Tibial artery (tissue), 4 donors: Measurements from ENCODE around the gene HPX.

Source experiments
- DNase-seq, 2 donors: peaks; one replicate each; pipeline ENCODE4 v3.0.0-alpha.2; 2019
- H3K27ac ChIP-seq, 2 donors: fragments of 200-600 bp; sonication (generic) in 1 of 2; 1 replicate in 1 of 2; 2 replicates in 1 of 2; pipeline ENCODE4 v1.5.1; 2018 to 2019; ENCODE audit warnings: mild to moderate bottlenecking in 1 of 2
- H3K27me3 ChIP-seq, 2 donors: fragments of 200-600 bp; sonication (generic) in 1 of 2; one replicate each; pipeline versions ENCODE4 v1.5.1 to v1.6.0; 2016 to 2019
- H3K36me3 ChIP-seq, 3 donors: fragments of 200-600 bp; sonication (generic) in 2 of 3; one replicate each; pipeline ENCODE4 v1.5.1; 2016 to 2019; ENCODE audit warnings: mild to moderate bottlenecking in 2 of 3
- H3K4me1 ChIP-seq, 4 donors: fragments of 200-600 bp; sonication (generic) in 2 of 4; 1 replicate in 3 of 4; 2 replicates in 1 of 4; pipeline ENCODE4 v1.5.1; 2016 to 2019
- H3K4me3 ChIP-seq, 2 donors: fragments of 200-600 bp; sonication (generic) in 1 of 2; 1 replicate in 1 of 2; 2 replicates in 1 of 2; pipeline ENCODE4 v1.5.1; 2018 to 2019; ENCODE audit warnings: mild to moderate bottlenecking in 2 of 2
- H3K9me3 ChIP-seq, 3 donors: fragments of 200-600 bp; sonication (generic) in 1 of 3; one replicate each; pipeline ENCODE4 v1.5.1; 2016 to 2019
- intact Hi-C: fragments of 100-400 bp; cut with DNase I; formaldehyde crosslinking; loops from one replicate; pipeline ENCODE4 v1.15.0; 2023; ENCODE audit warnings: low total_unique reads
- TF ChIP-seq, protein P1 (sequence below), 2 experiments: fragments of 200-600 bp in 1 of 2; fragments of 450-650 bp in 1 of 2; IDR thresholded peaks; one replicate each; pipeline ENCODE4 v1.5.1; 2017 to 2019; ENCODE audit warnings: antibody characterized with exemption in 2 of 2, mild to moderate bottlenecking in 1 of 2, moderate library complexity in 1 of 2

The HPX gene

DNA sequence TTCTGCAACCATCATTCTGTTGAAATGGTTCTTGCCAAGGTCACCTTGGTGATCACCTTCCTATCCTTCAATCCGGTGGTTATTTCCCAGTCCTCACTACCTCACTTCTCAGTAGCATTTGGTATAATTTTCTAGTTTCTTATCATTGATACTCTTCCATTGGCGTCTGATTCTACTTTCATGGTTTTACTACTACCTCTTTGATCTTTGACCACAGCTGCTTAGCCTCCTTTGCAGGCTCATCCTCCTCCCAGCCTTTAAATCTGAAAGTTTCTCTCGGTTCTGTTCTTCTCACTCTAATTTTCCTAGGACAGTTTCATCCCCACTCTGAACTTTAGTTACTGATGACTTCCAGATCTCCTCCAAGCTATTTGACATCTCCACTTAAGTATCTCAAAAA lies 45.5 kb upstream of the HPX start:
- no peak overlapping the region for H3K4me3 ChIP-seq
- TF ChIP-seq, protein P1, sequence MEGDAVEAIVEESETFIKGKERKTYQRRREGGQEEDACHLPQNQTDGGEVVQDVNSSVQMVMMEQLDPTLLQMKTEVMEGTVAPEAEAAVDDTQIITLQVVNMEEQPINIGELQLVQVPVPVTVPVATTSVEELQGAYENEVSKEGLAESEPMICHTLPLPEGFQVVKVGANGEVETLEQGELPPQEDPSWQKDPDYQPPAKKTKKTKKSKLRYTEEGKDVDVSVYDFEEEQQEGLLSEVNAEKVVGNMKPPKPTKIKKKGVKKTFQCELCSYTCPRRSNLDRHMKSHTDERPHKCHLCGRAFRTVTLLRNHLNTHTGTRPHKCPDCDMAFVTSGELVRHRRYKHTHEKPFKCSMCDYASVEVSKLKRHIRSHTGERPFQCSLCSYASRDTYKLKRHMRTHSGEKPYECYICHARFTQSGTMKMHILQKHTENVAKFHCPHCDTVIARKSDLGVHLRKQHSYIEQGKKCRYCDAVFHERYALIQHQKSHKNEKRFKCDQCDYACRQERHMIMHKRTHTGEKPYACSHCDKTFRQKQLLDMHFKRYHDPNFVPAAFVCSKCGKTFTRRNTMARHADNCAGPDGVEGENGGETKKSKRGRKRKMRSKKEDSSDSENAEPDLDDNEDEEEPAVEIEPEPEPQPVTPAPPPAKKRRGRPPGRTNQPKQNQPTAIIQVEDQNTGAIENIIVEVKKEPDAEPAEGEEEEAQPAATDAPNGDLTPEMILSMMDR (IDR thresholded peaks at IDR 0.05), result no peak
- intact Hi-C loops, result no loop called here
- H3K27me3 ChIP-seq, result no peaks in the 10 kb centered on the region
- peaks cover 0 to 19% (median 12%) of the 10 kb centered on the region in 4 donors for H3K4me1 ChIP-seq
- no peaks in the 10 kb centered on the region for H3K9me3 ChIP-seq
- H3K27ac ChIP-seq, result no peak overlapping the region
- DNase-seq, result no peak
- H3K36me3 ChIP-seq, result peaks cover 14 to 68% (median 37%) of the 10 kb centered on the region in 3 donors

DNA sequence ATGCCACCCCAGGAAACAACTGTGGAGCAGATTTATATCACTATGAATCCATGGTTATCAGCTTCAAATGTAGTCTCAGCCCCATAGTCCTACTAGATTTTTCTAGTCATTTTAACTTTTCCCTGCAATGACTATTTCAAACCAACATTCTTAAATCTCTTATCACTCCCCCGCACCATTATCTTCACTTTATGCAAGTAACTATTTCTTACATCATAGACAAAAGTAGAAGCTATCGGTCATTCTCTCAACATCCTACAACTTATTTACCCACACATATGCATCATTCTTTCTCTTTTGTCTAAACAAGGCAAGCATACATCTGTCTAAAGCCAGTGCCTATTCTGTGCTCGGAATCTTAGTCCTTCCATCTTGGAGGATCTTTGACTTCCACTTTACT lies 44.9 kb upstream of the HPX start:
- peaks cover 0 to 21% (median 15%) of the 10 kb centered on the region in 4 donors for H3K4me1 ChIP-seq
- TF ChIP-seq, protein P1 (IDR thresholded peaks at IDR 0.05), result no peak
- DNase-seq, result no peak
- H3K4me3 ChIP-seq, result no peak overlapping the region
- no peaks in the 10 kb centered on the region for H3K9me3 ChIP-seq
- no peaks in the 10 kb centered on the region for H3K27me3 ChIP-seq
- no peak overlapping the region for H3K27ac ChIP-seq
- H3K36me3 ChIP-seq, result peaks cover 14 to 65% (median 35%) of the 10 kb centered on the region in 3 donors
- intact Hi-C loops, result no loop called here

DNA sequence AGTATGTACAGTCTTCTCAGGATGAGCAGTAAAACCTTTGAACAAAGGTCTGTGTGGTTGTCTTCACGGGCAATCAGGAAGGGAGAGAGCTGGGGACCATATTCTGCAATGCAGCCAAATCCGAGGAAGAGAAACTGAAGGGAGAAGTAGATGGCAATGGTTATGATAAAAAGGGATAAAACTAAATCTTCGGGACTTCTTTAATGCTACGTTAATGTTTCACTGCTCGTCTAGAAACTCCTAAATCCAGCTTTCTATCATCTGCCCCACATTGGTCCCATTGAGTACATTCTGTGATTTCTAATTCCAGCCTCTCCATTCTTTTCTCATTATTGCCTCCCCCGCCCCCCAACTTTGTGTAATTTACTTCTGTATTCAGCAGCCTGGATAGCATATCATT lies 42.2 kb upstream of the HPX start:
- no peaks in the 10 kb centered on the region for H3K9me3 ChIP-seq
- no peaks in the 10 kb centered on the region for H3K27me3 ChIP-seq
- no peak for DNase-seq
- peaks cover 0 to 35% (median 27%) of the 10 kb centered on the region in 4 donors for H3K4me1 ChIP-seq
- peaks cover 21 to 66% (median 39%) of the 10 kb centered on the region in 3 donors for H3K36me3 ChIP-seq
- intact Hi-C loops, result loop anchor here (5.0 kb wide), 1 partner anchor 124 kb away; no protein-coding TSS in a partner anchor
- TF ChIP-seq, protein P1 (IDR thresholded peaks at IDR 0.05), result no peak
- H3K4me3 ChIP-seq, result no peak overlapping the region
- no peak overlapping the region for H3K27ac ChIP-seq

DNA sequence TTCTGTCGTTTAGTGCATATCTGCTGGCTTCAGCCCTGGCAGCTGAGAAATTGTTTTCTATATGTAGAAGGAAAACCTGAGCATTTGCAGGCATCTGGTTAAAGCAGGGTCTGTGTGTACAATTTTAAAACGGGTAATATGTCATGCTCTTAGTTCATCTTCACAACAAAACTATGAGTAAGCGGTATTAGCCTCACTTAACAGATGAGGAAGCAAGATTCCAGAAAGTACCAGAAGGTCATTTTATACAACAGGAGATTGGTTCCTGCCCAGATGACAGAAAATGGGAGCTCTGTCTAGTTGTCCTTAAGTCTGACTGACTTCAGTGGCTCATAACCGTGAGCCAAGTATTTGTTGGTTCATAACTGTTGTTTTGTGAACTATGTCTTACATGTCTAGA lies 41.7 kb upstream of the HPX start:
- Histone ChIP-seq H3K27ac (peak overlapping the region; percentile 88 to 91), H3K4me3 (peak overlapping the region; percentile 73 to 88), H3K27me3 (no peaks in the 10 kb centered on the region), H3K36me3 (peaks cover 21 to 67% (median 39%) of the 10 kb centered on the region in 3 donors), H3K4me1 (peaks cover 0 to 35% (median 27%) of the 10 kb centered on the region in 4 donors), H3K9me3 (no peaks in the 10 kb centered on the region)
- DNase-seq, result no peak
- TF ChIP-seq, protein P1 (IDR thresholded peaks at IDR 0.05), result no peak
- intact Hi-C loops, result loop anchor here (5.0 kb wide), 1 partner anchor 125 kb away; no protein-coding TSS in a partner anchor

GRCh38 chr11:6481924-6482275 lies 41.1 kb upstream of the HPX start:
- Histone ChIP-seq H3K4me3 (peak overlapping the region; percentile 73 to 88), H3K27ac (peak overlapping the region; percentile 88 to 91), H3K4me1 (peaks cover 0 to 35% (median 27%) of the 10 kb centered on the region in 4 donors), H3K27me3 (no peaks in the 10 kb centered on the region), H3K9me3 (no peaks in the 10 kb centered on the region), H3K36me3 (peaks cover 20 to 67% (median 40%) of the 10 kb centered on the region in 3 donors)
- TF ChIP-seq, protein P1 (IDR thresholded peaks at IDR 0.05), result no peak
- no peak for DNase-seq
- intact Hi-C loops, result loop anchor here (5.0 kb wide), 1 partner anchor 125 kb away; no protein-coding TSS in a partner anchor
